Ovary (tissue), 9 donors: Measurements from ENCODE around the gene TLE5. TPM values are rescaled to one million over a fixed set of nuclear protein-coding genes. Genes with fewer than 3 reads are reported as not detected.

Source experiments
- DNase-seq, 5 donors: peaks; one replicate each; pipeline ENCODE4 v3.0.0-alpha.2; 2019 to 2020
- H3K27ac ChIP-seq, 2 donors: fragments of 200-600 bp; one replicate each; pipeline versions ENCODE4 v1.5.1 to v1.8.0; 2019 to 2022
- H3K27me3 ChIP-seq: fragments of 200-600 bp; one replicate; pipeline ENCODE4 v1.8.0; 2022
- H3K36me3 ChIP-seq: fragments of 200-600 bp; sonication (generic); one replicate; pipeline ENCODE4 v1.5.1; 2019
- H3K4me1 ChIP-seq: one replicate; pipeline ENCODE4 v1.8.1; 2013; ENCODE audit warnings: mild to moderate bottlenecking, moderate library complexity; ENCODE audit not compliant: insufficient read depth
- H3K4me3 ChIP-seq: fragments of 200-600 bp; sonication (generic); one replicate; pipeline ENCODE4 v1.5.1; 2017
- H3K9me3 ChIP-seq, 2 donors: fragments of 200-600 bp in 1 of 2; sonication (generic) in 1 of 2; one replicate each; pipeline versions ENCODE4 v1.5.1 to v1.8.1; 2013 to 2019; ENCODE audit warnings: mild to moderate bottlenecking in 1 of 2, moderate library complexity in 1 of 2
- CTCF ChIP-seq, 3 donors: fragments of 450-650 bp in 2 of 3; fragments of 200-600 bp in 1 of 3; IDR thresholded peaks; one replicate each; pipeline versions ENCODE4 v1.5.1 to v1.8.0; 2016 to 2022; ENCODE audit warnings: antibody characterized with exemption in 3 of 3, mild to moderate bottlenecking in 1 of 3
- EP300 ChIP-seq: sonication (generic); formaldehyde crosslinking; IDR thresholded peaks from one replicate; pipeline ENCODE4 v1.6.1; 2017; ENCODE audit warnings: antibody characterized with exemption
- POLR2A ChIP-seq: fragments of 450-650 bp; IDR thresholded peaks from one replicate; pipeline ENCODE4 v1.6.1; 2017; ENCODE audit warnings: antibody characterized with exemption, mild to moderate bottlenecking, moderate library complexity
- WGBS, 3 donors: extraction: QIAGEN DNeasy Blood & Tissue Kit in 1 of 3; methylation state at CpG; one replicate each; pipeline versions ENCODE4 v1.1.5 to v1.1.7; 2013 to 2017; 5-methylcytosine and 5-hydroxymethylcytosine counted together
- intact Hi-C, 4 donors: fragments of 100-400 bp; cut with DNase I; formaldehyde crosslinking; loops; one replicate each; pipeline versions ENCODE4 v1.11.0 to v1.15.1; 2022 to 2023
- polyA plus RNA-seq, 2 donors: library from polyadenylated mRNA; stranded (reverse); fragments of 200-250 nt in 1 of 2; fragments of 350-450 nt in 1 of 2; fragmentation: Illumina TruSeq in 1 of 2; extraction: RNeasy Lipid Tissue Mini Kit (QIAGEN cat#74804) in 1 of 2; gene quantifications; one replicate each; pipeline ENCODE4 v1.2.3, GENCODE V29; 2013 to 2014
- total RNA-seq, 7 donors: library from RNA; depleted of rRNA in 2 of 7; stranded (reverse); fragments of >200 nt in 2 of 7; fragmentation: NEBNext Ultra II Directional in 3 of 7; extraction: Animal tissue kit (Norgen Biotek cat#: 25700) in 3 of 7; gene quantifications; one replicate each; pipeline versions ENCODE4 v1.1.0 to v1.2.4, GENCODE V29; 2016 to 2023
- donor health status: DM: no; HTN: no; CAD: no; lungs with moderate emphysema.
- donor health status: DM: no; HTN: no; CAD: no.
- donor health status: Bipolar disorder and iron deficiency.
- donor health status: DM: yes; HTN: yes; CAD: no.
- donor health status: DM: no; HTN: no; CAD: no.
- donor health status: DM: yes; HTN: yes; CAD: no.

The TLE5 gene
- total and polyA plus RNA-seq, 9 donors: 241 to 670 (median 503) TPM

GRCh38 chr19:3024509-3024869 lies 37.8 kb downstream of the TLE5 start:
- no peaks in the 10 kb centered on the region for H3K27me3 ChIP-seq
- 78 to 86% (median 78%) methylated on average over 5 of the region's 5 CpGs for WGBS, 3 donors
- no peak overlapping the region for H3K4me3 ChIP-seq
- TF ChIP-seq EP300 (no peak), POLR2A (no peak), CTCF (IDR thresholded peaks at IDR 0.05) (no peak)
- no peak overlapping the region for H3K27ac ChIP-seq
- intact Hi-C loops: no loop called here
- H3K36me3 ChIP-seq: no peaks in the 10 kb centered on the region
- no peak for DNase-seq
- H3K4me1 ChIP-seq: no peaks in the 10 kb centered on the region
- H3K9me3 ChIP-seq: no peaks in the 10 kb centered on the region

- no peak overlapping the region for H3K27ac ChIP-seq
- TF ChIP-seq CTCF (IDR thresholded peaks at IDR 0.05): no peak
- TF ChIP-seq EP300: no peak
- TF ChIP-seq POLR2A: no peak
- WGBS, 3 donors: 80 to 85% (median 81%) methylated on average over 18 of the region's 18 CpGs
- no peak overlapping the region for H3K4me3 ChIP-seq
- no peaks in the 10 kb centered on the region for H3K9me3 ChIP-seq
- H3K27me3 ChIP-seq: no peaks in the 10 kb centered on the region
- no peak for DNase-seq
- H3K36me3 ChIP-seq: no peaks in the 10 kb centered on the region
- no peaks in the 10 kb centered on the region for H3K4me1 ChIP-seq
- intact Hi-C loops: no loop called here
Measured at GRCh38 chr19:3020321-3020960, 41.9 kb downstream of the TLE5 start.

DNA sequence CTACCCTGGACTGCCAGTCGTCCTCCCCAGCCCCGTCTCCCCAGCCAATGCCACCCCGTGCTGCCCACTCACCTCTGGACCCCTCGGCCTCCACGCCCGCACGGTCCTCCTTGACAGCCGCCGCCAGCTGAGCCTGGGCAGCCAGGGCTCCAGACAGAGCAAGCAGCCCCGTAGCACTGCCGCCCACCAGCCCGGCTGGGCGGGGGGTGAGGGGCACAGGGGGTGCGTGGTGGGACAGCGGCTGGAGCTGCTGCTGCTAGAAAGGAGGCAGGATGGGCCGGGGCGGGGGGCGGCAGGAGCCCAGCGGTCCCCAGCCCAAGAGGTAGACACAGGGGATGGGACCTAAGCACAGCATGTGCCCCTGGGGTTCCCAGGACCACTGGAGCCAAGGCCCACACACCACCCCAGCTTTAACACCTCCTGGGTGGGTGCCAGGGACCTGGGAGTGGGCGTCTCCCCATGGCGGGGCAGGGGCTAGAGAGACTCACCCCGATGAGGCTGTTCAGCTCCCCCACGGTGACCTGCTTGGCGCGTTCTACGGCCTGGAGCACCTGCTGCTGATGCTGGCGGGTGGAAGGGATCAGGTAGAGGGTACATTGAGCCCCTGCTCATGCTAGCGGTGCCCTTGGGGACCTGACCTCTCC lies 43.0 kb downstream of the TLE5 start:
- WGBS, 3 donors: 92 to 94% (median 93%) methylated on average over 28 of the region's 28 CpGs
- TF ChIP-seq CTCF (IDR thresholded peaks at IDR 0.05) (no peak), EP300 (no peak)
- H3K4me3 ChIP-seq: no peak overlapping the region
- H3K27me3 ChIP-seq: no peaks in the 10 kb centered on the region
- intact Hi-C loops: no loop called here
- H3K36me3 ChIP-seq: no peaks in the 10 kb centered on the region
- H3K27ac ChIP-seq: no peak overlapping the region
- no peak for DNase-seq
- no peaks in the 10 kb centered on the region for H3K4me1 ChIP-seq
- no peaks in the 10 kb centered on the region for H3K9me3 ChIP-seq

- Histone ChIP-seq H3K4me1 (no peaks in the 10 kb centered on the region), H3K4me3 (no peak overlapping the region), H3K27ac (no peak overlapping the region), H3K9me3 (no peaks in the 10 kb centered on the region), H3K27me3 (no peaks in the 10 kb centered on the region), H3K36me3 (no peaks in the 10 kb centered on the region)
- 93 to 98% (median 97%) methylated on average over 7 of the region's 7 CpGs for WGBS, 3 donors
- TF ChIP-seq CTCF (IDR thresholded peaks at IDR 0.05) (no peak), EP300 (no peak), POLR2A (no peak)
- intact Hi-C loops: no loop called here
- no peak for DNase-seq
Measured at GRCh38 chr19:3017923-3018322, 44.4 kb downstream of the TLE5 start.
